ENCODE data around the gene SLC6A1.

- TF ChIP-seq POLR2A (IDR thresholded peaks at IDR 0.05) (no peak), CTCF (IDR thresholded peaks at IDR 0.05) (no peak), POLR2AphosphoS5 (IDR thresholded peaks at IDR 0.05) (no peak)
Measured at GRCh38 chr3:11009898-11010297, 17.4 kb downstream of the SLC6A1 start.

All from stomach (tissue), 4 donors.